Measurements from ENCODE around the gene SFTPA1.
"Not testable (repeated sequence)": the region's sequence is repeated elsewhere in the genome, so short reads cannot be mapped to it uniquely, and the experiment has no call there.

Gene SFTPA1

DNA sequence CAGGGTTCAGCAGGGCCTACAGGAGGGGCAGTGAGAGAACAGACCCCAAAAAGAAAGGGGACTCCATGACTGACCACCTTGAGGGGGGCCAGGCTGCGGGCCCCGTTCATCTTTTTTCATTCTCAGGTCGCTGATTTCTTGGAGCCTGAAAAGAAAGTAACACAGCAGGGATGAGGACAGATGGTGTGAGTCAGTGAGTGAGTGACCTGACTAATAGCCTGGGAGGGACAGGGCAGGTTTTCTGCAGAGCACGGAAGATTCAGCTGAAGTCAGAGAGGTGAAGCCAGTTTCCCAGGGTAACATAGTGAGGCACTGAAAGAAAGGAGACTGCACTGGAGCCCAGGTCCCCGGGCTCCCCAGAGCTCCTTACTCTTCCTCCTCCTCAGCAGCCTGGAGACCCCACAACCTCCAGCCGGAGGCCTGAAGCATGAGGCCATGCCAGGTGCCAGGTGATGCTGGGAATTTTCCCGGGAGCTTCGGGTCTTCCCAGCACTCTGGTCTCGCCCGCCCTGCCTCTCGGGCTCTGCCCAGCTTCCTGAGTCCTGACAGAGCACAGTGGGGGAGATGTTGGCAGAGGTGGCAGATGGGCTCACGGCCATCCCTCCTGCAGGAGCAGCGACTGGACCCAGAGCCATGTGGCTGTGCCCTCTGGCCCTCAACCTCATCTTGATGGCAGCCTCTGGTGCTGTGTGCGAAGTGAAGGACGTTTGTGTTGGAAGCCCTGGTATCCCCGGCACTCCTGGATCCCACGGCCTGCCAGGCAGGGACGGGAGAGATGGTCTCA, 646 bp downstream of the SFTPA1 start:
- not testable (repeated sequence) for DNase-seq

DNA sequence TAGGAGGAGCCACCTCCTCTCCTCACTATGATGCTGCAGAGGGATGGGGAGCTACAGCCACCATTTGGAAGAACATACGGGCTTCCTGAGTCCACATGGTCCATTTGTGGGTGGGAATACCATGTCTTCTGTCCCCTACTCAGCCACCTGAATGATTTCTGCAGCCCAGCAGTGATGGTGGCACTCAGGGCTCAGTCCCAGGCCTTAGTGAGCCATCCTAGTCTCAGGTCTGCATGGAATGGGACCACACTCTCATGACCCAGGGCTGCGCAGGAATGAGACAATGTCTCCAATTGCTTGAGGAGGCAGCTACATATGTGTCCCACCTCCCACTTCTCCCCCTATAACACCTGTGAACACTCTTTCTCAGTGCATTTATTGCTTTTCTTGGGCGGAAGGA, 4.8 kb downstream of the SFTPA1 start:
- DNase-seq: no peak

DNA sequence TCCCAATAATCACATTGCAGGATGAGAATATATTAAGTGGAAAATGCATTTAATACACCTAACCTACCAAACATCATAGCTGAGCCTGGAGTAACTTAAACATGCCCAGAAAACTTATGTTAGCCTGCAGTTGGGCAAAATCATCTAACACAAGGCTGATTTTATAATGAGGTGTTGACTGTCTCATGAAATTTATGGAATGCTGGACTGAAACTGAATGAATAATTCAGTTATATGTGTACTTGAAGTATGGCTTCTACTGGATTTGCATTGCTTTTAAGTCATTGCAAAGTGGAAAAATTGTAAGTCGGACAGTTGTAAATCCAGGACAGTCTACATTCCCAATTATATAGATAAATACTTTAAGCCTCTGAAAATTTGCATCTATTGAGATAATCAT, 5.4 kb downstream of the SFTPA1 start:
- no peak for DNase-seq

DNA sequence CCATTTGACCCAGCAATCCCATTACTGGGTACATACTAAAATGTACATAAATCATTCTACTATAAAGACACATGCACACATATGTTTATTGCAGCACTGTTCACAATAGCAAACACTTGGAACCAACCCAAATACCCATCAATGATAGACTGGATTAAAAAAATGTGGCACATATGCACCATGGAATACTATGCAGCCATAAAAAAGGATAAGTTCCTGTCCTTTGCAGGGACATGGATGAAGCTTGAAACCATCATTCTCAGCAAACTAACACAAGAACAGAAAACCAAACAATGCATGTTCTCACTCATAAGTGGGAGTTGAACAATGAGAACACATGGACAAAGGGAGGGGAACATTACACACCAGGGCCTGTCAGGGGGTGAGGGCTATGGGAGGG, 12.9 kb downstream of the SFTPA1 start:
- DNase-seq: not testable (repeated sequence)

DNA sequence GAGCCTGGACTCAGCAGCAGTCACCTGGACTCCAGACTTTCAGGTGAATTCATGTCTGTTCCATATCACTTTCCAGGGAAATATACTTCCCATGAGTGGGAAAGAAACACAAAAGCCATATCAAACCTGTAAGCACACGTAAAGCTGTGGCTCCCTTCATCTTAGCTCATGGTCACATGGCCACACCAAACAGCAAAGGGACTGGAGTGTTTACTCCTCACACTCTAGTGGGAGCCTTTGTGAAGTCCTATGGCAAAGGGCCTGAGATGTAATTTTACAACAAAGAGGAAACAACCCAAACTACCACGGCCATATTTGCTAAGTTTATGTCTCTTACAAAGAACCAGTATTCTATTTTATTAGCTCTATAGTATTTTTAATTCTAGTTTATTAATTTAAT, 16.3 kb downstream of the SFTPA1 start:
- DNase-seq: no peak

DNA sequence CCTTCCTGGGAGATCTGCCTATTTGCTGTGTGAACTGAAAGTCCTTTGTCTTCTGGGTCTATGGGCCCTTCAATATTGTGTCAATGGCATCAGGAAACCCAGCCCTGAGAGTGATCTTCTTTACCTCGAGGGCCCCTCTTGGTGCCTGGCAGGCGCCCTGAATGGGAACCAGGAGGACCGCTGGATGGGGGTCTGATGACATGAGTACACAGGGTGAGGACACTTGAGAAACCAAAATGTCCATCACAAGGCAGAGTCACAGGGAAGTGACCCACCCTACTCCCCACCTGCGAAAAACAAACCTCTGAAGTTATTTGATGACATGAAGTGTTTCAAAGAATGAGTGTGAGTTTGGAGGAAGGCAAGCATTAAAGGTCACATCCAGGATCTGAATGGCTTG, 17.3 kb downstream of the SFTPA1 start:
- DNase-seq: no peak

DNA sequence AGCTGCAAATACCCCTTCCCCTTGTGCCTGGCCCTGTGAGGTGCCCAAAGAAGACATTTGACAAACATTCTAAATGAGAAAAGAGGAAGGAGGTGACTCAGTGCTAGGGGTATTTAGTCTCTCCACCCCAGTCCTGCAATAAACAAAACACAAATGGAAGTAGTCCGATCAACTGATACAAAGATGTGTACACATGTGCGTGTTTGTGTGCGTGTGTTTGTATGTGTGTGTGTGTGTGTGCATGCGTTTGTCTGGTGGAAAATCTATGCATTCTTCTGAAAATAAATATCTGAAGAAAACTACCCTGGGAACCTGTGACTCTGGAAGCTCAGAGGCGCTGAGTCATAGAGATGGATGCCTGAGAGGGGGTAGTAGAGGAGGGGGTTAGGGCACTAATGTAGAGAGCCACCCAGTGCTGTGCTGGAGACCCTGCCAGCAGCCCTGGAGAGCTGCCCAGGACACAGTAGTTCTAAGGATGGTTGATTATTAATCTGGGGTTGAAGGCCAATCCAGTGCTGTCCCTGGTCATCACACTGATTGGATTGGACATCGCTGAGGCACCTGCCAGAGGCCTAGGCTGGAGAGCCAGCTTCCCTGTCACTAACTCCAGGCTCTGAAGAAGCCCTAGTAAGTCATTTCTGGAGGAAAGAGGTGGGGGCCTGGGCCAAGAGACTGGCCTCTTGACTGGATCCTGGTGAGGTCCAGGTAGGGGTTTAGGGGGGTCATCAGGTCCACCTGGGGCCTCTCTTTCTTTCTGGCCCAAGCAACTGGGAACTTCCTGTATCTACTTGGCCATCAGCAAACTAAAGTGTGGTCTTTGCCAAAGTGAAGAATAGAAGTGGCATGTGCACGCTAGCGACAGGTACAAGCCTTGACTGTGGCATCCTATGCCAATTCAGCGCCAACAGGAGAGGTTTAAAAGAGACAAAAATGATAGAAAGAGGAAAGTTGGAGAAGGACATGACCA, 18.5 kb downstream of the SFTPA1 start:
- DNase-seq: no peak

DNA sequence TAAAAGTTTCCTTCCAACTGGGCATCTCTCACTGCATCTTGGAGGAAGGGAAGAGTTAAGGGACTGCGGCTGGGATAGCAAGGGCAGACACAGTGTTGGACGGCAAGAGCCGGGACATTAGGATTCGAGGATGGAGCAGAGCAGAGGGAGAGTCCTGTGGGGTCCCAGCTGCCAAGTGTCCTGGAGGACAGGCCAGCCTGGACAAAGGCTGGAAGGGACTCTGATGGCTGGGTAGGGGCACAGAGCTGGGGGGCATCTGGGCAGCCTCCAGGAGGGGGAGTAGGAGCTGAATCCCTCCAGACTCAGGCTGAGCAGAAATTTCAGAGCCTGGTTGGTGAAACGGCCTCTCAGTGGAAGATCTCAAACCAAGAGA, 19.2 kb downstream of the SFTPA1 start:
- DNase-seq: no peak

DNA sequence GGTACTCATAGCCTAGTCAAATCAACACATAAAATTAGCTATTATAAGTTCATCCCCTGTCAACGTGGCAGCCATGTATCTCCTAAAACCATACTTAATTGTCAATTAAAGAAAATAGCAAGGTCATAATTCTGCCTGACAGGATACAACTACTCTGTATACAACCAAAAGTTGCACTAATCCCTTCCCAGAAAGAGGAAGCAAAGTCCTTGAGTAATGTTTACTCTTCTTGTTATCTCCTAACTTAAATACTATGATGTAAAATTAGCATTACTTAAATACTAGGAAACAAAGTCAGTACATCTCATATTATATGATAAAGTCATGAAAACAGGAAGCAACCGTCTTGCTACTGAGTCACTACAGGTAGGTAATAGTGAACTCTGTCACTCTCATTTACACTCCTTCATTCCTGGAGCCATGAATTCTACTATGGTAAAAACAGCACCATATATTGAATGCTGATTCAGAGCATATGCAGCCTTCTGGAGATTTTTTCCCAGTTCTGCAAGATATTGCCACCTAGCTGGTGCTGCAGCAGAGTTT, 26.0 kb downstream of the SFTPA1 start:
- not testable (repeated sequence) for DNase-seq

DNA sequence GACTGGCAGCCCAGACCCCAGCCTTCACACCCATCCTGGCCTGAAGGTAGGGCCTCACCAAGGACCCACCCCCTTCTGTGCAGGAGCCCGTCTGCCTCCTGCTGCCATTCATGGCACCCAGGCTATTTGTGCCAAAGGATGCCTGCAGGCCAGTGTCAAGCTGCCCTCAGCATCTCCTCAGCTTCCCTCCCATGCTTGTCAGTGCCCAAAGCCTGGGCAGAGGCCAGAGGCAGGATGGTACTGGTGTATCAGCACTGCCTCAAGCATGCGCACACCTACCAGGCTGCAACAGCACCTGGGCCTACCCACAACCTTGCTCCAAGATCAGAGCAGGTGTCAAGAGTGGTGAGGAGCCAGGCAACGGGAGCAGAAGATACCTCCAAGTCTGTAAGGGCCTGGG, 27.6 kb downstream of the SFTPA1 start:
- DNase-seq: no peak

DNA sequence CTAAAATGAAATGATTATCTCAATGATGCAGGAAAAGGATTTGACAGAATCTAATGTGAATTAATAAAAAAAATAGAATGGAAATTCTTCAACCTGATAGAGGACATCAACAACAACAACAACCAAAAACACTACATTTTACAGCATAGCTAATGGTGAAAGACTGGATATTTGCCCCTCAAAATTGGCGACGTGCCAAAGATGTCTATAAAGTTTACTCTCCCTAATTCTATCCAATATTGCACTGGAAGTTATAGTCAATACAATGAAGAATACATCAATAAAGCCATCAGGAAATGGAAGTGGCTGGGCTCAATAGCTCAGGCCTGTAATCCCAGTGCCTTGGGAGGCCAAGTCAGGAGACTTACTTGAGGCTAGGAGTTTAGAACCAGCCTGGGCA, 42.0 kb downstream of the SFTPA1 start:
- not testable (repeated sequence) for DNase-seq

DNA sequence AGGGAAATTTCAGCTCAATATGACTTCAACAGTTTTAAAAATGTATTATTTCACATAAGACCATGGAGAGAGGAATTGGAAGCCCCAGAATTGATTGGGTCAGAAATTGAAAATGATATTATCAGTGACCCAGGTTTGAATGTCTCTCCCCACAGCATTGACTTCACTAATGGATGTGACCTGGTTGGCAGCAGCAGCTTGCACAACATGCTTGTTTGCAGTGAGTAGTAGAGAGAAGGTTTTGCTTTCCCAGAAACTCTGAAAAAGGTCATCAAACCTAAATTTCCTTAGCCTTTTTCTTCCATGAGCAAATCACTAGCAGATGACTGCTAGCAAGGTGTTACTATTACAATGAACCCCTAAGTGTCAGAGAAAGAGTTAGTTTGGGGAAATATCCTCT, 52.5 kb downstream of the SFTPA1 start:
- not testable (repeated sequence) for DNase-seq

DNA sequence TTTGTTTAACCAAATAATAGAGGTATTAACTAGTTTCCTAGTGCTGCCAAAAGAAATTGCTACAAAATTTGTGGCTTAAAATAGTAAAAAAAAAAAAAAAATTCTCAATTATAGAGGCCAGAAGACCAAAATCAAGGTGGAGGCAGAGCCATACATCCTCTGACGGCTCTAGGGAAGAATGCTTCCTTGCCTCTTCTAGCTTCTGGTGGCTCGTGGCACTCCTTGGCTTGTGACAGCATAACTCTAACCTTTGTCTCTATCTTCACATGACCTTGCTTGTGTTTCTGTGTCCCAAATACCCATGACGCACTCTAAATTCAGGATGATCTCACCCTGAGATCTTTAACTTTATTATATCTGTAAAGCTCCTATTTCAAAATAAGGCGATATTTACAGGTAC, 53.9 kb downstream of the SFTPA1 start:
- DNase-seq: not testable (repeated sequence)
